Left lobe of liver (tissue), 2 donors: Measurements from ENCODE around the gene FRAT2. TPM values are rescaled to one million over a fixed set of nuclear protein-coding genes. Genes with fewer than 3 reads are reported as not detected.
"Not testable (repeated sequence)": the region's sequence is repeated elsewhere in the genome, so short reads cannot be mapped to it uniquely, and the experiment has no call there.

Source experiments
- ATAC-seq: fragments of 200-7000 bp; cut with Tn5 transposase; one replicate; pipeline ENCODE4 v1.9.1; 2020; ENCODE audit warnings: mild to moderate bottlenecking, moderate library complexity
- DNase-seq: peaks from one replicate; pipeline ENCODE4 v3.0.0-alpha.2; 2020; ENCODE audit warnings: low spot score
- total RNA-seq: library from RNA; stranded (reverse); gene quantifications from one replicate; pipeline ENCODE4 v1.2.1, GENCODE V29; 2021
- donor health status: DM: no; HTN: no; CAD: no; lungs with moderate emphysema.
- donor health status: DM: no; HTN: yes; CAD: no.

Gene FRAT2
- total RNA-seq, 1 donor from 2014 or later: 10.3 TPM

DNA sequence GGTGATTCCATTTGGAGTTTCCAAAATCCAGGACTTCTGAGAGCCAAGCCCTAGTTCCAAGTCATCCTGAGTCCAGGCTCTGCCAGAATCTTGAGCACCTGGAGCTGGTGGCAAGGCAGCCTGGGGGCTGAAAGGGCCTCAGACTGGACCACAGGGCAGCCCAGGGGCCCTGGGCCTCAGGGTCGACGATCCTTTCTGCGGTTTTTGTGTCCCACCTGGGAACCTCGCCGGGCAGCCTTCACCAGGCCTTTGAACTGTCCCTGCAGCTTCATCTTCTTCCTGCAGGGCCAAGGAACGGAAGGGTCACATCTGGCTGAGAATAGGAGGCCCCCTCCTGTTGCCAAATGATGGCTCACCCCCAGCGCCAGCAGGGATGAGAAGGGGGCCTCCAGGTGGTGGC lies 22.4 kb upstream of the FRAT2 start:
- ATAC-seq (no peak), DNase-seq (no peak)

- no peak for DNase-seq
- ATAC-seq: no peak
These were observed 21.9 kb upstream of the FRAT2 start for GRCh38 chr10:97356318-97356914.

DNA sequence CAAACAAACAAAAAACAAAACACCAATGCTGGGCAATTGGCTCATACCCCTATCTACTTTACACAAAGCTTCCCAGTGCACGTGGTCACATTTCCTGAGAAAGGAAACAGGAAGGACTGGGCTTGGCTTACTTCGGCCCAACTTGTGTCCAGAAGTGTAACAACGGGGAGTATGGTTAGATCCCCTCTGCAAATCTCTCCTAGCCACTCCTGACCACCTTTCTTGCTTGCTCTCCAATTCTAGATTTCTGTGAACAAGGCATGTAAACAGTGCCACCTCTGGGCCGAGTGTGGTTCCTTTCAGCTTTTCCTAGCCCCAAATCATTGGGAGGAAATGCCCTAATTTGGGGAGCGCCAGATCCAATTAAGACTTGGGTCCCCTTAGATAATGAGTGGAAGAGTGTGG lies 21.0 kb upstream of the FRAT2 start:
- ATAC-seq (peak; percentile 76), DNase-seq (no peak)

DNA sequence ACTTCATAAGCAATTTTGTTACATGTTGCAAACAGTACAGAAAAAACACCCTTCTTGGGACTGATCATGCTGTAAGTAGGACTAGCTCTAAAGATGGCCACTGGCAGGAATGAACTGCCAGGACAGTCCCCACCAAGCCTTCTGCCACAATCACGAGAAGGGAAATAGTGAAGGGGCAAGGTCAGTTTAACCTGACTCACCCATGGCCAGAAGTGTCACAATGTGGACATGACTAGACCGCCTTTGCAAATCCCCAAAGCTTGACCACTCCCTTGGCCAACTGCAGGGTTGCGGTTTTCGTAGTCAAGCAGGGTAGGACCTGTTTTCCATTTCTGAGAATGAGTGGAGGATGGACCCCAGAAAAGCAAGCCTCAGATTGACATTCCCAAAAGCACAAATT lies 19.4 kb upstream of the FRAT2 start:
- ATAC-seq: no peak
- DNase-seq: no peak

GRCh38 chr10:97349752-97350513 lies 15.4 kb upstream of the FRAT2 start:
- DNase-seq (no peak), ATAC-seq (no peak)

DNA sequence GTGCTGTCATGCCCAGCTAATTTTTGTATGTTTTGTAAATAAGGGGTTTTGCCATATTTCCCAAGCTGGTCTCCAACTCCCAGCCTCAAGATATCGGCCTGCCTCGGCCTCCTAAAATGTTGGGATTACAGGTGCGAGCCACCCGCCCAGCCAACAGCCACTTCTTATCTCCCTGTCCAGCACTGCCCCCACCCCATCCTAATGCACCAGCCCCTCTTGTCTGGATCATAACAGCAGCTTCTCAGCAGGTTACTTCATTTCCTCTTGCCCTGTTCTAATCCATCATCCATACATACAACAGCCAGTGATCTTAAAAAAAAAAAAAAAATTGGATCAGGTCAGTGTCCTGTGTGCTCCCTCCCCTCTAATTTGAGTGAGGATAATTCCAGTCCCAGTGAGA lies 12.8 kb upstream of the FRAT2 start:
- no peak for ATAC-seq
- DNase-seq: no peak

- ATAC-seq, DNase-seq: not testable (repeated sequence)
These were observed 9.1 kb upstream of the FRAT2 start for GRCh38 chr10:97343664-97344063.

DNA sequence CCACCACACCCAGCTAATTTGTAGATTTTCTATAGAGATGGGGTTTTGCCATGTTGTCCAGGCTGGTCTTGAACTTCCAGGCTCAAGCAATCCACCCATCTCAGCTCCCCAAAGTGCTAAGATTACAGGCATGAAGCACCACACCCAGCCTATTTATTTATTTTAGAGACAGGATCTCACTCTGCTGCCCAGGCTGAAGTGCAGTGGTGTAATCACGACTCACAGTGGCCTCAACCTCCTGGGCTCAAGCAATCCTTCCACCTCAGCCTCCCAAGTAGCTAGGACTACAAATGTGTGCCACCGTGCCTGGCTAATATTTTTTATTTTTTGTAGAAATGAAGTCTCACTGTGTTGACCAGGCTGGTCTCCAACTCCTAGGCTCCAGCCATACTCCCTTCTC lies 6.9 kb upstream of the FRAT2 start:
- ATAC-seq (no peak), DNase-seq (no peak)

GRCh38 chr10:97338041-97338440 lies 3.5 kb upstream of the FRAT2 start:
- ATAC-seq (no peak), DNase-seq (no peak)

GRCh38 chr10:97336942-97337831 lies 2.7 kb upstream of the FRAT2 start:
- DNase-seq (no peak), ATAC-seq (no peak)

GRCh38 chr10:97336446-97336845 lies 1.9 kb upstream of the FRAT2 start:
- no peak for ATAC-seq

DNA sequence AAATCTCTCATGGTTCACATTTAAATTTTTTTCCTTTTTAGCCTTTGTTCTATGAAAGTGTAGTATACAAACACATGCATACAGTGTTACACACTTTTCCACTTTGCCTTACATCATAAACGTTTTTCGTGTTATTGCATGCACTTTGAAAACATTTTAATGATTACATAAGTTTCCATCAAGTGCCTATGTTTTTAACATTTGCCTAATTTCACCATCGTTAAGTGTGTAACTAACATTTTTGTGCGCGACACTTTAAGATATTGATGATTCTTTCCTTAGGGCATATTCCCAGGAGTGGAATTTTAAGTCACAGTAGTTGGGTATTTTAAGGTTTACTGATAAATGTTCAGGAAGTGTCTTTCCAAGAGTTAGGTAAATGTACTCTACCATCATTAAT lies 1.5 kb upstream of the FRAT2 start:
- ATAC-seq (no peak), DNase-seq (no peak)

More at GRCh38 chr10:97336446-97336845, 1.9 kb upstream of the FRAT2 start:
- DNase-seq: no peak

DNA sequence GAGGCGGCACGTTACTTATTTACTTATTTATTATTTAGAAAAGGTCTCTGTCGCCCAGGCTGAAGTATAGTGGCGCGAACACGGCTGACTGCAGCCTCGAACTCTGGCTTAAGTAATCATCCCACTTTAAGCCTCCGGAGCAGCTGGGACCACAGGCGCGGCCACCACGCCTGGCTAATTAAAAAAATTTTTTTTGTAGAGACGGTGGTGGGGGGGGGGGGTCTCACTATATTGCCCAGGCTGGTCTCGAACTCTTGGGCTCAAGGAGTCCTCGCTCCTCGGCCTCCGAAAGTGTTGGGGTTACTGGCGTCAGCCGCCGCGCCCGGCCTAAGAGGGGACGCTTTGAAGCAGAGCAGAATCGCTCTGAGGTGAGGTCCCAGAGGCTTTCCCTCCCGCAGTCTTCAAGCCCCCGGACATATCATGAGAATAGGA lies 675 bp upstream of the FRAT2 start:
- DNase-seq (no peak), ATAC-seq (no peak)

DNA sequence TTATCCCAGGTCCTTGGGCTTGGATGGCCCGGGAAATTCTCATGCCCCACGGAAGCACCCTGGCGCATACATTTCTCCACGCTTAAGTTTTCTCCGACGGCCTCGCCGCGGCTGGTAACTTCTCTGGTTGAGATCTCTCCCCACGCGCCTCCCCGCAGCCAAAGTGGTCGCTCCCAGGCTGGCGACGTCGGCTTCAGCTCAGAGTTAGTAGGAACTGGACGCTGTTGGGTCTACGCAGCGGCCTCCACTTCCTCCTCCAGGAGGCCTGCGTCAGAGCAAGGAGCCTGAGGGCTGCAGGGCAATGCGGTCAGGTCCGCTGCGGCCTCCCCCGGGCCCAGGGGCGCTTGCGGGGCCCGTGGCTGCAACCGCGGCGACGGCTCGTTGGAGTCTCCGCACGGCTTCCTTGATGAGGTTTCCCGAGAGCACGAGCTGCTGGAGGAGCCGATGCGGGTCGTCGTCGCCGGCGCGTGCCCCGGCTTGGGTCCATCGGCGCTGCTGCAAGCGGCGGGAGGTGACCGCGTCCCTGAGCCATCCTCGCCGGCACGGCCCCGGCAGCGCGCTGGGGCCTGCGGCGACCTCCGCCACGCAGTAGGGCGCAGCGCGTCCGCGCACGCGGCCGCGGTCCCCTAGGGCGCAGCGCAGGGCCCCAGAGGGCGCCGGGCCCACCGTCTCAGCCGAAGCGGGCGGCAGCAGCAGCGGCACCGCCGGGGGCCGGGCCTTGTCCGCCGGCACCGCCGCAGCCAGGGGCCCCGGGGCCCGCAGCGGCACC lies 744 bp downstream of the FRAT2 start:
- ATAC-seq: peak; percentile 5
- peak; percentile 66 for DNase-seq

GRCh38 chr10:97333351-97333600 lies 1.3 kb downstream of the FRAT2 start:
- ATAC-seq: no peak
- DNase-seq: no peak

DNA sequence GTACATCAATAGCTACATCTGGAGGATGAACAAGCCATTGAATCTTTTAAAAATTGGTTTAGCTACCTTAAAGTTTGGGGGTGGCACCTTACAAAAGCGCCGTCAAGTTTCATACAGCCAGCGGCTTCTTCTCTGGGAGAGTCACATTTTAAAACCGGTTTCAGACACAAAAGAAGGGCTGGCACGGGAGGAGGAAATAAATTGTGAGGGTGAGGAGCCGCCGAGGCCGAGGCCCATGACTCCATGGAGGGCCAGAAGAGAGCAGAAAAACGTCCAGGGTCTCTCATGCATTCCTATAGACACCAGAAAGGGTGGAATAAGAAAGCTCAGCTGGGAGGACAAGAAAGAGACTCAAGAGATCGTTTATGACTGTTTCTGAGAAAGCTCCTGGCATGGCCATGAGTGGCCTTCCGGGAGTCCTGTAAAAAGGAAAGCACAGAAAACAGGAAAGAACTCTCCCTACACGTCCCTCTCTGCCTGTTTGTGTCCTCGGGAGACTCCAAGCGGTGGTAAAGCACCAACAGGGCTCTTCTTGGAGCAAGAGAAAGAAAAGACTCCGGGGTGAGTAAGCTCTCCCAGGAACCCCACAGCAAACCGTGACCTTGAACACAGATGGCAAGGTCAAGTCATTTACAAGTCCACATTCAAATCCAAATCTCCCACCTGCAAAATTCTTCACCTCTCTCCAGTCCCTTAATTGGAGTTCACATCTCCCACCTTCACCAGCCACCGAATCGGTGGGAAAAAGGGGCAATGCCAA lies 1.8 kb downstream of the FRAT2 start:
- DNase-seq (peak; percentile 70), ATAC-seq (peak; percentile 47)

DNA sequence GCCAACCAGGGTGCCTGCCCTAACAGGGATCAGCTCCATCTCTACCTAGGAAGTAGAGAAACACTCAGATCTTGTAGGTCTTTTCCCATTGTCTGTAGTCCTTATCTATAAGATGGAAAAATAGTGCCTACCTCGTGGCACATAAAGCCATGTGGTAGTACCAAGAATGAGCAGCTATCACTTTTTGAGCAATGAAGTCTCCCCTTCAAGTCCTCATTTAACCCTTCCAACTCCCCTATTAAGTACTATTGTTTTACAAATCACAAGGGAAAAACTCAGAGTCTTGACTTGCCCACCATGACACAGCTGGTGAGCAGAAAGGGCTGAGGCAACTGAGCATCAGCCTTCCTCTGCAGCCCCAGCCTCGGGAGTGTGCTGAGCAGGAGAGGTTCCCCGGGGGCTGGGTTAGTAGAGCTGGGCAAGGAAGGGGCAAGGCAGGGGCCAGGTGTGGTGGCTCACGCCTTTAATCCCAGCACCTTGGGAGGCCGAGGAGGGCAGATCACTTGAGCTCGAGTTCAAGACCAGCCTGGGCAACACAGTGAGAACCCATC lies 3.3 kb downstream of the FRAT2 start:
- DNase-seq (no peak), ATAC-seq (no peak)

GRCh38 chr10:97329766-97330165 lies 4.8 kb downstream of the FRAT2 start:
- no peak for DNase-seq

GRCh38 chr10:97328646-97329453 lies 5.7 kb downstream of the FRAT2 start:
- peak; percentile 77 for DNase-seq
- peak; percentile 65 for ATAC-seq

More at GRCh38 chr10:97329766-97330165, 4.8 kb downstream of the FRAT2 start:
- ATAC-seq: no peak
